H1 (cell line): ENCODE data around the gene KLHL29. TPM values are rescaled to one million over a fixed set of nuclear protein-coding genes. Genes with fewer than 3 reads are reported as not detected.

Experiments
- CTCF ChIA-PET: fragments of 300-600 bp; sonication (Branson Sonifier 250); formaldehyde crosslinking; loops from one replicate; lab custom pipeline; 2021; ENCODE audit not compliant: partially characterized antibody; lab: Charles Lee
- POLR2A ChIA-PET: fragments of 300-600 bp; sonication (Branson Sonifier 250); formaldehyde crosslinking; loops from one replicate; lab custom pipeline; 2021; ENCODE audit warnings: inconsistent platforms; ENCODE audit not compliant: partially characterized antibody; lab: Charles Lee
- DNase-seq, 2 experiments: peaks; one replicate each; pipeline versions ENCODE4 v3.0.0 to v3.0.0-alpha.2; 2010 to 2022; ENCODE audit warnings: low spot score in 2 of 2, low read depth in 1 of 2, mixed read lengths in 1 of 2
- FAIRE-seq: peaks from 2 replicates; lab custom pipeline; 2011; peaks lifted over from hg19 to GRCh38; lab: Jason Lieb, UNC
- H2AFZ ChIP-seq: 2 replicates; pipeline ENCODE4 v1.8.1; 2012; ENCODE audit warnings: low read length, inconsistent platforms
- H2AK5ac ChIP-seq: 2 replicates; pipeline ENCODE4 v1.6.1; 2013; ENCODE audit warnings: low read depth, low read length
- H2BK120ac ChIP-seq: replicated peaks from 2 replicates; pipeline ENCODE3; 2013; ENCODE audit warnings: low read depth, low read length, inconsistent platforms
- H2BK12ac ChIP-seq: 2 replicates; pipeline ENCODE4 v1.6.1; 2013; ENCODE audit warnings: low read depth, low read length
- H2BK15ac ChIP-seq: 2 replicates; pipeline ENCODE4 v1.6.1; 2013; ENCODE audit warnings: low read length
- H2BK20ac ChIP-seq: 2 replicates; pipeline ENCODE4 v1.6.1; 2013; ENCODE audit warnings: low read length
- H2BK5ac ChIP-seq: 2 replicates; pipeline ENCODE4 v1.6.1; 2013; ENCODE audit warnings: low read depth, low read length
- H3K14ac ChIP-seq: 2 replicates; pipeline ENCODE4 v1.6.1; 2013; ENCODE audit warnings: inconsistent platforms; ENCODE audit not compliant: insufficient read length
- H3K18ac ChIP-seq: 2 replicates; pipeline ENCODE4 v1.6.1; 2013; ENCODE audit warnings: low read length; ENCODE audit errors: extremely low read depth
- H3K23ac ChIP-seq: 2 replicates; pipeline ENCODE4 v1.6.1; 2013; ENCODE audit warnings: inconsistent platforms; ENCODE audit not compliant: insufficient read length
- H3K23me2 ChIP-seq: 2 replicates; pipeline ENCODE4 v1.6.1; 2013; ENCODE audit warnings: low read depth, low read length
- H3K27ac ChIP-seq: 2 replicates; pipeline ENCODE4 v1.6.1; 2011; ENCODE audit warnings: low read depth, low read length, inconsistent platforms
- H3K27me3 ChIP-seq, 4 experiments: replicated peaks in 1 of 4; 1 replicate in 1 of 4; 2 replicates in 3 of 4; pipeline versions ENCODE4 v1.6.1 to v1.8.1; 2011 to 2013; ENCODE audit warnings: low read length in 3 of 4, mild to moderate bottlenecking in 3 of 4, inconsistent platforms in 2 of 4, mixed read lengths in 2 of 4, moderate library complexity in 1 of 4; ENCODE audit not compliant: control insufficient read depth in 3 of 4, insufficient read depth in 3 of 4; ENCODE audit errors: extremely low read depth in 1 of 4
- H3K36me3 ChIP-seq, 4 experiments: 2 replicates each; pipeline versions ENCODE4 v1.6.1 to v1.8.1; 2011 to 2013; ENCODE audit warnings: mild to moderate bottlenecking in 4 of 4, low read length in 3 of 4, moderate library complexity in 2 of 4, control low read depth in 1 of 4, inconsistent platforms in 1 of 4; ENCODE audit not compliant: insufficient read depth in 4 of 4, control insufficient read depth in 2 of 4
- H3K4ac ChIP-seq: replicated peaks from 2 replicates; pipeline ENCODE3; 2013; ENCODE audit warnings: low read length, low read depth, mixed read lengths, inconsistent platforms; ENCODE audit not compliant: insufficient read length
- H3K4me1 ChIP-seq, 4 experiments: replicated peaks in 1 of 4; 1 replicate in 1 of 4; 2 replicates in 3 of 4; pipeline versions ENCODE4 v1.6.1 to v1.8.1; 2011 to 2013; ENCODE audit warnings: low read length in 3 of 4, inconsistent platforms in 2 of 4, mixed read lengths in 1 of 4; ENCODE audit not compliant: insufficient read depth in 4 of 4, control insufficient read depth in 3 of 4
- H3K4me2 ChIP-seq, 2 experiments: 2 replicates each; pipeline versions ENCODE4 v1.6.1 to v1.8.1; 2011 to 2013; ENCODE audit warnings: low read depth in 2 of 2, low read length in 2 of 2, control low read depth in 1 of 2, inconsistent platforms in 1 of 2, mild to moderate bottlenecking in 1 of 2; ENCODE audit not compliant: insufficient read depth in 1 of 2
- H3K4me3 ChIP-seq, 4 experiments: fragments of 200-600, 300-600 bp in 1 of 4; sonication (generic), shearing (Covaris generic), sonication (Bioruptor Twin) in 1 of 4; 2 replicates each; pipeline versions ENCODE4 v1.5.1 to v1.8.1; 2011 to 2016; ENCODE audit warnings: low read length in 4 of 4, low read depth in 3 of 4, control low read depth in 2 of 4, inconsistent platforms in 2 of 4, mild to moderate bottlenecking in 2 of 4, mixed read lengths in 1 of 4, moderate library complexity in 1 of 4; ENCODE audit not compliant: insufficient read depth in 2 of 4; ENCODE audit errors: extremely low read depth in 1 of 4
- H3K56ac ChIP-seq: replicated peaks from 2 replicates; pipeline ENCODE3; 2013; ENCODE audit warnings: low read depth, mild to moderate bottlenecking, mixed read lengths, low read length, inconsistent platforms; ENCODE audit not compliant: insufficient read length
- H3K79me1 ChIP-seq: 2 replicates; pipeline ENCODE4 v1.6.1; 2013; ENCODE audit warnings: low read depth, low read length, control low read depth
- H3K79me2 ChIP-seq, 2 experiments: 2 replicates each; pipeline versions ENCODE4 v1.6.1 to v1.8.1; 2012 to 2013; ENCODE audit warnings: low read length in 2 of 2, mild to moderate bottlenecking in 2 of 2, inconsistent platforms in 1 of 2; ENCODE audit not compliant: insufficient read depth in 2 of 2, control insufficient read depth in 1 of 2
- H3K9ac ChIP-seq, 4 experiments: replicated peaks in 1 of 4; 1 replicate in 1 of 4; 2 replicates in 3 of 4; pipeline versions ENCODE4 v1.6.1 to v1.8.1; 2011 to 2013; ENCODE audit warnings: low read depth in 3 of 4, low read length in 3 of 4, control low read depth in 2 of 4, mild to moderate bottlenecking in 2 of 4, moderate library complexity in 2 of 4, inconsistent platforms in 1 of 4; ENCODE audit errors: extremely low read depth in 1 of 4
- H3K9me3 ChIP-seq, 2 experiments: 2 replicates each; pipeline versions ENCODE4 v1.6.1 to v1.8.1; 2012 to 2013; ENCODE audit warnings: mild to moderate bottlenecking in 2 of 2, moderate library complexity in 2 of 2, control low read depth in 1 of 2, inconsistent platforms in 1 of 2, low read depth in 1 of 2, low read length in 1 of 2, mixed read lengths in 1 of 2; ENCODE audit not compliant: insufficient read depth in 2 of 2
- H4K20me1 ChIP-seq, 2 experiments: replicated peaks in 1 of 2; 2 replicates each; pipeline versions ENCODE3 to v1.8.1; 2011 to 2013; ENCODE audit warnings: inconsistent platforms in 2 of 2, low read length in 2 of 2, mild to moderate bottlenecking in 1 of 2; ENCODE audit not compliant: insufficient read depth in 2 of 2, control insufficient read depth in 1 of 2
- H4K5ac ChIP-seq: 2 replicates; pipeline ENCODE4 v1.6.1; 2013; ENCODE audit warnings: low read length, low read depth, mixed read lengths, inconsistent platforms; ENCODE audit not compliant: insufficient read length
- H4K8ac ChIP-seq: 2 replicates; pipeline ENCODE4 v1.8.0; 2013; ENCODE audit warnings: mild to moderate bottlenecking, moderate library complexity, low read length, inconsistent platforms; ENCODE audit not compliant: insufficient read depth; ENCODE audit errors: extremely low read depth
- H4K91ac ChIP-seq: replicated peaks from 2 replicates; pipeline ENCODE3; 2013; ENCODE audit warnings: low read length, mixed read lengths, inconsistent platforms; ENCODE audit not compliant: insufficient read length
- CHD1 ChIP-seq: IDR thresholded peaks from 2 replicates; pipeline ENCODE4 v1.6.1; 2012; ENCODE audit warnings: low read depth, low read length, improper control_type of control experiment
- EP300 ChIP-seq, 2 experiments: IDR thresholded peaks; 1 replicate in 1 of 2; 2 replicates in 1 of 2; pipeline ENCODE4 v1.6.1; 2011 to 2012; ENCODE audit warnings: low read depth in 2 of 2, low read length in 2 of 2, mild to moderate bottlenecking in 2 of 2, borderline replicate concordance in 1 of 2, inconsistent platforms in 1 of 2, moderate library complexity in 1 of 2
- EZH2 ChIP-seq: fragments of 200-600 bp; sonication (generic); IDR thresholded peaks from 2 replicates; pipeline ENCODE4 v1.7.1; 2012; ENCODE audit warnings: low read depth, mild to moderate bottlenecking, moderate library complexity, low read length, inconsistent platforms; ENCODE audit not compliant: severe bottlenecking
- SIN3A ChIP-seq, 2 experiments: IDR thresholded peaks in 1 of 2; conservative IDR thresholded peaks in 1 of 2; 2 replicates each; pipeline ENCODE4 v1.6.1; 2011 to 2012; ENCODE audit warnings: low read length in 2 of 2, improper control_type of control experiment in 1 of 2, low read depth in 1 of 2, mild to moderate bottlenecking in 1 of 2
- TAF1 ChIP-seq: IDR thresholded peaks from 2 replicates; pipeline ENCODE4 v1.6.1; 2011; ENCODE audit warnings: mild to moderate bottlenecking, low read depth, low read length
- TCF12 ChIP-seq: IDR thresholded peaks from 2 replicates; pipeline ENCODE4 v1.6.1; 2011; ENCODE audit warnings: low read depth, mild to moderate bottlenecking, low read length
- WGBS, 2 experiments: shearing (Covaris generic) in 1 of 2; methylation state at CpG; one replicate each; pipeline versions ENCODE4 v1.1.6 to v1.1.7; 2013 to 2015; ENCODE audit warnings: low lambda C conversion rate in 2 of 2, mixed read lengths in 2 of 2, inconsistent platforms in 1 of 2, low coverage in 1 of 2, missing lambda C conversion rate in 1 of 2; ENCODE audit not compliant: insufficient replicate concordance in 2 of 2, insufficient coverage in 1 of 2, insufficient read length in 1 of 2; ENCODE audit errors: extremely low coverage in 1 of 2, missing lambda C conversion rate in 1 of 2; 5-methylcytosine and 5-hydroxymethylcytosine counted together
- polyA plus RNA-seq, 7 experiments: library from polyadenylated mRNA; depleted of rRNA in 3 of 7; stranded (reverse) in 5 of 7; unstranded in 2 of 7; fragments of >200 nt in 5 of 7; fragments of 200-250 nt in 2 of 7; gene quantifications; 1 replicate in 5 of 7; 2 replicates in 1 of 7; 4 replicates in 1 of 7; pipeline versions ENCODE4 v1.2.1 to v1.2.3, GENCODE V29; 2011 to 2013; ENCODE audit warnings: missing spikeins in 2 of 7, mixed read lengths in 2 of 7
- total RNA-seq: library from RNA; stranded (reverse); fragmentation: NEBNext Ultra II Directional; extraction: Animal tissue kit (Norgen Biotek cat#: 25700); gene quantifications from 2 replicates; pipeline ENCODE4 v1.2.1, GENCODE V29; 2021

The KLHL29 gene
- total and polyA plus RNA-seq, 2 of the 8 experiments (the other 6 are each of a cell fraction or from before 2014, with no cell fraction given): 1.1 to 4.7 TPM

DNA sequence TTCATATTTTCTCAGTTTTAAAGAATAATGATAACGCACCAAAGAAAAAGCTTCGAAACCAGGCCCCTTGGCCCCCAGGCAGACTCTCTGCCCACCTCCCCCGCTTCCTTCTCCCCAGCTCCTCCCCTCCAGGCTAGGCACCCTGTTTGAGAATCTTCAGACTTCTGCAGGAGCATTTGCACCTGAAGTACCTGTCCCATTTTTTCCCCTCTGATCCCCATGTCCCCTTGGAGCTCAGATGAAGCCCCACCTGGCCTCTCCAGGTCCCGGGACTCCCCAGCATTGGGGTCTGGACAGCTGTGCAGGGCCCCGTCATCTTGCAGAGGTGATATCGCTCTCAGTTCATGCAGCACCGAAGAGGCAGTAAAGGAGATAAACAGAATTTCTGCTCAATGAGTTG lies 35.5 kb upstream of the KLHL29 start:
- POLR2A ChIA-PET: interaction anchor here (1.0 kb wide), 1 partner anchor 19 kb away, joined by 3 read pairs; no protein-coding TSS in a partner anchor
- Histone ChIP-seq H3K79me2 (no peaks in the 10 kb centered on the region), H2BK20ac (no peak overlapping the region), H2BK120ac (no peak overlapping the region), H4K5ac (no peak overlapping the region), H3K4ac (no peak overlapping the region), H2BK5ac (no peak overlapping the region), H2AK5ac (no peak overlapping the region), H4K8ac (no peak overlapping the region), H3K23me2 (no peaks in the 10 kb centered on the region), H3K4me2 (no peak overlapping the region), H3K56ac (no peak overlapping the region), H2BK12ac (no peak overlapping the region), H3K27me3 (peaks cover 0 to 14% (median 8%) of the 10 kb centered on the region in 4 experiments; a peak in 4 of 7 replicates), H3K4me1 (peaks cover 0 to 5% (median 3%) of the 10 kb centered on the region in 4 experiments; a peak in 5 of 7 replicates), H3K27ac (no peak overlapping the region), H3K9me3 (0 out of 4 replicates have a peak, but pooled peaks cover 0 to 2% of the 10 kb centered on the region in 2 experiments), H4K20me1 (no peaks in the 10 kb centered on the region), H3K14ac (no peak overlapping the region), H2BK15ac (no peak overlapping the region), H2AFZ (no peak overlapping the region), H4K91ac (no peak overlapping the region), H3K23ac (no peak overlapping the region), H3K9ac (no peak overlapping the region), H3K18ac (no peak overlapping the region), H3K79me1 (no peaks in the 10 kb centered on the region), H3K4me3 (no peak overlapping the region), H3K36me3 (no peaks in the 10 kb centered on the region)
- FAIRE-seq (no peak), DNase-seq (no peak)
- CTCF ChIA-PET: interaction anchor here (0.6 to 3.3 kb wide), 6 partner anchors 19 to 487 kb away, joined by 3 to 14 read pairs (median 4); no protein-coding TSS in a partner anchor
- TF ChIP-seq EP300 (IDR thresholded peaks at IDR 0.05; ENCODE audit: borderline replicate concordance in 1 of 2, low read depth in 2 of 2, low read length in 2 of 2): no peak
- TF ChIP-seq EZH2: no peak
- no peak for TF ChIP-seq TCF12
- no peak for TF ChIP-seq TAF1
- no peak for TF ChIP-seq CHD1
- no peak for TF ChIP-seq SIN3A (conservative IDR thresholded peaks at IDR 0.05 in 1 of 2, IDR thresholded peaks at IDR 0.05 in 1 of 2; ENCODE audit: low read depth in 1 of 2, low read length in 2 of 2)
- WGBS, 2 experiments: 100% methylated on average over 6 of the region's 7 CpGs; no CpG with 5 or more reads in 1 of the 2 experiments
